B cell (primary cell): ENCODE measurements around the gene KCNC1.

Experiments used
- EZH2 ChIP-seq: IDR thresholded peaks from 2 replicates; pipeline ENCODE4 v1.6.1; 2012; ENCODE audit warnings: borderline replicate concordance, low read depth, mild to moderate bottlenecking, moderate library complexity, low read length; ENCODE audit not compliant: insufficient read depth, poor library complexity, severe bottlenecking
- TF ChIP-seq, protein P1 (sequence below): fragments of 200-600 bp; IDR thresholded peaks from one replicate; pipeline ENCODE4 v1.8.0; 2022; ENCODE audit warnings: antibody characterized with exemption, mild to moderate bottlenecking

DNA sequence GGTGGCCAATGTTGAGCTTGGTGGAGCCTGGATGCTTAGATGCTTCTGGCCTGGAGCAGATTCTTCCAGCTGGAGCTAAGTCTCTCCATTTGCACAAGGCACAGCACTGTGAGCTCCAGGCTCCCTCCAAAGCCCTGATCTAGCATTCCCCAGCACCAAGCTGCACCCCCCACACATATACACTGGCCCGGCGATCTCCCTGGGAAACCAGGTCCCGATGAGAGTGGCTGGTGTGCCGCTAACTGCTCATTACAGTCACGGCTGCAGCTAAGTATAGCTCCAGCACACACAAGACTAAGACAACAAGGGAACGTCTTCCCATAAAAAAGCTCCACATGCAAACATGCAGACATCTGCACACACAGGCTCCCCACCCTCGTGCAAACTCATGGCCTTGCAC lies 17.6 kb downstream of the KCNC1 start:
- TF ChIP-seq, protein P1, sequence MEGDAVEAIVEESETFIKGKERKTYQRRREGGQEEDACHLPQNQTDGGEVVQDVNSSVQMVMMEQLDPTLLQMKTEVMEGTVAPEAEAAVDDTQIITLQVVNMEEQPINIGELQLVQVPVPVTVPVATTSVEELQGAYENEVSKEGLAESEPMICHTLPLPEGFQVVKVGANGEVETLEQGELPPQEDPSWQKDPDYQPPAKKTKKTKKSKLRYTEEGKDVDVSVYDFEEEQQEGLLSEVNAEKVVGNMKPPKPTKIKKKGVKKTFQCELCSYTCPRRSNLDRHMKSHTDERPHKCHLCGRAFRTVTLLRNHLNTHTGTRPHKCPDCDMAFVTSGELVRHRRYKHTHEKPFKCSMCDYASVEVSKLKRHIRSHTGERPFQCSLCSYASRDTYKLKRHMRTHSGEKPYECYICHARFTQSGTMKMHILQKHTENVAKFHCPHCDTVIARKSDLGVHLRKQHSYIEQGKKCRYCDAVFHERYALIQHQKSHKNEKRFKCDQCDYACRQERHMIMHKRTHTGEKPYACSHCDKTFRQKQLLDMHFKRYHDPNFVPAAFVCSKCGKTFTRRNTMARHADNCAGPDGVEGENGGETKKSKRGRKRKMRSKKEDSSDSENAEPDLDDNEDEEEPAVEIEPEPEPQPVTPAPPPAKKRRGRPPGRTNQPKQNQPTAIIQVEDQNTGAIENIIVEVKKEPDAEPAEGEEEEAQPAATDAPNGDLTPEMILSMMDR, result no peak
- TF ChIP-seq EZH2, result no peak
